ENCODE data around the gene SFRP4.

Gene SFRP4

GRCh38 chr7:37943905-37944736 lies 27.5 kb upstream of the SFRP4 start:
- H3K9ac ChIP-seq (ENCODE audit: low read length): no peak overlapping the region
- peaks cover 15% of the 10 kb centered on the region for H3K4me1 ChIP-seq (ENCODE audit: control insufficient read depth, insufficient read depth, low read length)
- no peaks in the 10 kb centered on the region for H3K27me3 ChIP-seq (ENCODE audit: control insufficient read depth, insufficient read depth, low read length)
- H3K4me3 ChIP-seq (ENCODE audit: low read length): no peak overlapping the region
- H3K36me3 ChIP-seq (ENCODE audit: control insufficient read depth, insufficient read depth, low read length): no peaks in the 10 kb centered on the region
- no peaks in the 10 kb centered on the region for H3K9me3 ChIP-seq (ENCODE audit: control insufficient read depth, low read length)

GRCh38 chr7:37942934-37943610 lies 26.5 kb upstream of the SFRP4 start:
- Histone ChIP-seq H3K4me3 (ENCODE audit: low read length) (no peak overlapping the region), H3K36me3 (ENCODE audit: control insufficient read depth, insufficient read depth, low read length) (no peaks in the 10 kb centered on the region), H3K27me3 (ENCODE audit: control insufficient read depth, insufficient read depth, low read length) (no peaks in the 10 kb centered on the region), H3K4me1 (ENCODE audit: control insufficient read depth, insufficient read depth, low read length) (peaks cover 15% of the 10 kb centered on the region), H3K9me3 (ENCODE audit: control insufficient read depth, low read length) (no peaks in the 10 kb centered on the region), H3K9ac (ENCODE audit: low read length) (peak overlapping the region; percentile 25)

- H3K9ac ChIP-seq (ENCODE audit: low read length): no peak overlapping the region
- H3K36me3 ChIP-seq (ENCODE audit: control insufficient read depth, insufficient read depth, low read length): no peaks in the 10 kb centered on the region
- H3K9me3 ChIP-seq (ENCODE audit: control insufficient read depth, low read length): no peaks in the 10 kb centered on the region
- H3K4me3 ChIP-seq (ENCODE audit: low read length): no peak overlapping the region
- no peaks in the 10 kb centered on the region for H3K4me1 ChIP-seq (ENCODE audit: control insufficient read depth, insufficient read depth, low read length)
- no peaks in the 10 kb centered on the region for H3K27me3 ChIP-seq (ENCODE audit: control insufficient read depth, insufficient read depth, low read length)
These were observed 16.5 kb upstream of the SFRP4 start for GRCh38 chr7:37933018-37933566.

GRCh38 chr7:37932543-37932942 lies 15.9 kb upstream of the SFRP4 start:
- H3K9ac ChIP-seq (ENCODE audit: low read length): no peak overlapping the region
- no peaks in the 10 kb centered on the region for H3K36me3 ChIP-seq (ENCODE audit: control insufficient read depth, insufficient read depth, low read length)
- H3K27me3 ChIP-seq (ENCODE audit: control insufficient read depth, insufficient read depth, low read length): no peaks in the 10 kb centered on the region
- H3K4me3 ChIP-seq (ENCODE audit: low read length): no peak overlapping the region
- no peaks in the 10 kb centered on the region for H3K4me1 ChIP-seq (ENCODE audit: control insufficient read depth, insufficient read depth, low read length)
- H3K9me3 ChIP-seq (ENCODE audit: control insufficient read depth, low read length): no peaks in the 10 kb centered on the region

- no peak overlapping the region for H3K9ac ChIP-seq (ENCODE audit: low read length)
- no peaks in the 10 kb centered on the region for H3K4me1 ChIP-seq (ENCODE audit: control insufficient read depth, insufficient read depth, low read length)
These were observed 13.8 kb upstream of the SFRP4 start for GRCh38 chr7:37930226-37930948.

GRCh38 chr7:37928878-37929277 lies 12.3 kb upstream of the SFRP4 start:
- Histone ChIP-seq H3K36me3 (ENCODE audit: control insufficient read depth, insufficient read depth, low read length) (no peaks in the 10 kb centered on the region), H3K4me1 (ENCODE audit: control insufficient read depth, insufficient read depth, low read length) (no peaks in the 10 kb centered on the region), H3K4me3 (ENCODE audit: low read length) (no peak overlapping the region), H3K9ac (ENCODE audit: low read length) (no peak overlapping the region), H3K27me3 (ENCODE audit: control insufficient read depth, insufficient read depth, low read length) (no peaks in the 10 kb centered on the region), H3K9me3 (ENCODE audit: control insufficient read depth, low read length) (no peaks in the 10 kb centered on the region)

More at GRCh38 chr7:37930226-37930948, 13.8 kb upstream of the SFRP4 start:
- Histone ChIP-seq H3K27me3 (ENCODE audit: control insufficient read depth, insufficient read depth, low read length) (no peaks in the 10 kb centered on the region), H3K36me3 (ENCODE audit: control insufficient read depth, insufficient read depth, low read length) (no peaks in the 10 kb centered on the region), H3K4me3 (ENCODE audit: low read length) (no peak overlapping the region), H3K9me3 (ENCODE audit: control insufficient read depth, low read length) (no peaks in the 10 kb centered on the region)

GRCh38 chr7:37927773-37928444 lies 11.3 kb upstream of the SFRP4 start:
- Histone ChIP-seq H3K4me3 (ENCODE audit: low read length) (no peak overlapping the region), H3K4me1 (ENCODE audit: control insufficient read depth, insufficient read depth, low read length) (no peaks in the 10 kb centered on the region), H3K36me3 (ENCODE audit: control insufficient read depth, insufficient read depth, low read length) (no peaks in the 10 kb centered on the region), H3K27me3 (ENCODE audit: control insufficient read depth, insufficient read depth, low read length) (no peaks in the 10 kb centered on the region), H3K9ac (ENCODE audit: low read length) (no peak overlapping the region), H3K9me3 (ENCODE audit: control insufficient read depth, low read length) (no peaks in the 10 kb centered on the region)

- Histone ChIP-seq H3K9ac (ENCODE audit: low read length) (no peak overlapping the region), H3K4me3 (ENCODE audit: low read length) (no peak overlapping the region), H3K9me3 (ENCODE audit: control insufficient read depth, low read length) (no peaks in the 10 kb centered on the region), H3K36me3 (ENCODE audit: control insufficient read depth, insufficient read depth, low read length) (no peaks in the 10 kb centered on the region), H3K4me1 (ENCODE audit: control insufficient read depth, insufficient read depth, low read length) (peaks cover 5% of the 10 kb centered on the region), H3K27me3 (ENCODE audit: control insufficient read depth, insufficient read depth, low read length) (no peaks in the 10 kb centered on the region)
These were observed 9.0 kb upstream of the SFRP4 start for GRCh38 chr7:37925620-37926019.

- peaks cover 11% of the 10 kb centered on the region for H3K4me1 ChIP-seq (ENCODE audit: control insufficient read depth, insufficient read depth, low read length)
- H3K9ac ChIP-seq (ENCODE audit: low read length): no peak overlapping the region
- no peaks in the 10 kb centered on the region for H3K27me3 ChIP-seq (ENCODE audit: control insufficient read depth, insufficient read depth, low read length)
- H3K36me3 ChIP-seq (ENCODE audit: control insufficient read depth, insufficient read depth, low read length): no peaks in the 10 kb centered on the region
- H3K9me3 ChIP-seq (ENCODE audit: control insufficient read depth, low read length): no peaks in the 10 kb centered on the region
- H3K4me3 ChIP-seq (ENCODE audit: low read length): no peak overlapping the region
These were observed 7.9 kb upstream of the SFRP4 start for GRCh38 chr7:37924491-37925041.

GRCh38 chr7:37923996-37924395 lies 7.4 kb upstream of the SFRP4 start:
- Histone ChIP-seq H3K9me3 (ENCODE audit: control insufficient read depth, low read length) (no peaks in the 10 kb centered on the region), H3K9ac (ENCODE audit: low read length) (no peak overlapping the region), H3K36me3 (ENCODE audit: control insufficient read depth, insufficient read depth, low read length) (no peaks in the 10 kb centered on the region), H3K27me3 (ENCODE audit: control insufficient read depth, insufficient read depth, low read length) (no peaks in the 10 kb centered on the region), H3K4me1 (ENCODE audit: control insufficient read depth, insufficient read depth, low read length) (peaks cover 11% of the 10 kb centered on the region), H3K4me3 (ENCODE audit: low read length) (no peak overlapping the region)

GRCh38 chr7:37921876-37922275 lies 5.3 kb upstream of the SFRP4 start:
- H3K27me3 ChIP-seq (ENCODE audit: control insufficient read depth, insufficient read depth, low read length): peaks cover 6% of the 10 kb centered on the region
- H3K9me3 ChIP-seq (ENCODE audit: control insufficient read depth, low read length): no peaks in the 10 kb centered on the region
- H3K4me1 ChIP-seq (ENCODE audit: control insufficient read depth, insufficient read depth, low read length): peaks cover 20% of the 10 kb centered on the region
- H3K36me3 ChIP-seq (ENCODE audit: control insufficient read depth, insufficient read depth, low read length): no peaks in the 10 kb centered on the region
- H3K4me3 ChIP-seq (ENCODE audit: low read length): no peak overlapping the region
- no peak overlapping the region for H3K9ac ChIP-seq (ENCODE audit: low read length)

All from mucosa of stomach (tissue), 1 donor.